ENCODE data around the gene MICU1.

DNA sequence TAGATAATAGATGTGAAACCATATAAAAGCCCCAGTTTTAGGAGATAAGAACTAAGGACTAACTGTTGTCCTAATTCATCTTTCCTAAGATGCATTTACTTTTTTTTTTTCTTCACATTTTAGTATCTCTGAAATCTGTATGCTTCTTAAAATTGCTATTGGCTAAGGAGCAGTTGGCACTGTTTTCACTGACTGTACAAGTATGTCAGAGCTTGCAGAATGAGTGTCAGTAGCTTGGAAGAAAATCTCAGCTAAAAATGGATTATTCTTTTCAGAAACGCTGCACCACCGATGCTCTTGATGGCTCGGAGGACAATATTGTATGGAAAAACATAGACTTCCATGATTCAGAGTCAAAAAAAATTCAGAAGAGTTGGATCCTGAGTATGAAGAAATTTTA, 180.0 kb downstream of the MICU1 start:
- TF ChIP-seq, protein P1, sequence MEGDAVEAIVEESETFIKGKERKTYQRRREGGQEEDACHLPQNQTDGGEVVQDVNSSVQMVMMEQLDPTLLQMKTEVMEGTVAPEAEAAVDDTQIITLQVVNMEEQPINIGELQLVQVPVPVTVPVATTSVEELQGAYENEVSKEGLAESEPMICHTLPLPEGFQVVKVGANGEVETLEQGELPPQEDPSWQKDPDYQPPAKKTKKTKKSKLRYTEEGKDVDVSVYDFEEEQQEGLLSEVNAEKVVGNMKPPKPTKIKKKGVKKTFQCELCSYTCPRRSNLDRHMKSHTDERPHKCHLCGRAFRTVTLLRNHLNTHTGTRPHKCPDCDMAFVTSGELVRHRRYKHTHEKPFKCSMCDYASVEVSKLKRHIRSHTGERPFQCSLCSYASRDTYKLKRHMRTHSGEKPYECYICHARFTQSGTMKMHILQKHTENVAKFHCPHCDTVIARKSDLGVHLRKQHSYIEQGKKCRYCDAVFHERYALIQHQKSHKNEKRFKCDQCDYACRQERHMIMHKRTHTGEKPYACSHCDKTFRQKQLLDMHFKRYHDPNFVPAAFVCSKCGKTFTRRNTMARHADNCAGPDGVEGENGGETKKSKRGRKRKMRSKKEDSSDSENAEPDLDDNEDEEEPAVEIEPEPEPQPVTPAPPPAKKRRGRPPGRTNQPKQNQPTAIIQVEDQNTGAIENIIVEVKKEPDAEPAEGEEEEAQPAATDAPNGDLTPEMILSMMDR (optimal IDR thresholded peaks at IDR 0.05 in 1 of 3, IDR thresholded peaks at IDR 0.05 in 1 of 3, conservative IDR thresholded peaks at IDR 0.05 in 1 of 3; ENCODE audit: extremely low read depth in 1 of 3, insufficient read depth in 2 of 3, low read length in 3 of 3), result no peak
- no peak for TF ChIP-seq EZH2 (IDR thresholded peaks at IDR 0.05; ENCODE audit: low read length)

Data from keratinocyte (primary cell).